ENCODE results near the gene CASP14.

- no peak for TF ChIP-seq CTCF (IDR thresholded peaks at IDR 0.05)
- TF ChIP-seq POLR2A (IDR thresholded peaks at IDR 0.05) = peak; percentile 71 to 74
- TF ChIP-seq EP300 (IDR thresholded peaks at IDR 0.05) = no peak
Measured at GRCh38 chr19:15107061-15108010, 58.1 kb downstream of the CASP14 start, which contains the start of gene SYDE1.

All from gastroesophageal sphincter (tissue), 3 donors.